A673 (cell line): ENCODE data around the gene ADAD2.

Source experiments
- EZH2 ChIP-seq: fragments of 200-600 bp; sonication (generic); IDR thresholded peaks from 2 replicates; pipeline ENCODE4 v1.6.1; 2017; ENCODE audit warnings: borderline replicate concordance, low read depth, mild to moderate bottlenecking, mixed read lengths, antibody characterized with exemption, low read length; ENCODE audit not compliant: poor library complexity, severe bottlenecking
- TF ChIP-seq, protein P1 (sequence below): fragments of 300-800, 200-600 bp; sonication (generic); conservative IDR thresholded peaks from 2 replicates; pipeline ENCODE4 v1.5.1; 2017; ENCODE audit warnings: low read depth, mild to moderate bottlenecking, antibody characterized with exemption, low read length, moderate library complexity, mixed read lengths

DNA sequence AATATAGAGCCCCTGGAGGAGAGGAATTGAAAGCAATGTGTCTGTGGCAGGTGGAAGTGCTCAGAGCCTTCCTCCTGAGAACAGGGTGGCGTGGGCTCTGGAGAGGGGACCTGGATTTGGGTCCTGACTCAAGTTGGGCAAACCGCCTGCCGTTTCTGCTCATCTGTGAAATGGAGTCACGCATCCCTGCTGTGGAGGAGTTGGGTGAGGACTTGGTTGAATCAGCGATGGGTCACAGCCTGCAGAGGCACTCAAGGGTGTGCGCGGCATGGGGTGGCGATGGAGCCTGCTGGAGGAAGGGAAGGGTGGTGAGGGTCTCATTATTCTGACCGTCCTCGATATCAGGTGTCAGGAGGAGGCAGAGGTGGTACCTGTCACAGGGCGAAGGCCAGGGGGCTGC, 3.1 kb downstream of the ADAD2 start:
- TF ChIP-seq, protein P1, sequence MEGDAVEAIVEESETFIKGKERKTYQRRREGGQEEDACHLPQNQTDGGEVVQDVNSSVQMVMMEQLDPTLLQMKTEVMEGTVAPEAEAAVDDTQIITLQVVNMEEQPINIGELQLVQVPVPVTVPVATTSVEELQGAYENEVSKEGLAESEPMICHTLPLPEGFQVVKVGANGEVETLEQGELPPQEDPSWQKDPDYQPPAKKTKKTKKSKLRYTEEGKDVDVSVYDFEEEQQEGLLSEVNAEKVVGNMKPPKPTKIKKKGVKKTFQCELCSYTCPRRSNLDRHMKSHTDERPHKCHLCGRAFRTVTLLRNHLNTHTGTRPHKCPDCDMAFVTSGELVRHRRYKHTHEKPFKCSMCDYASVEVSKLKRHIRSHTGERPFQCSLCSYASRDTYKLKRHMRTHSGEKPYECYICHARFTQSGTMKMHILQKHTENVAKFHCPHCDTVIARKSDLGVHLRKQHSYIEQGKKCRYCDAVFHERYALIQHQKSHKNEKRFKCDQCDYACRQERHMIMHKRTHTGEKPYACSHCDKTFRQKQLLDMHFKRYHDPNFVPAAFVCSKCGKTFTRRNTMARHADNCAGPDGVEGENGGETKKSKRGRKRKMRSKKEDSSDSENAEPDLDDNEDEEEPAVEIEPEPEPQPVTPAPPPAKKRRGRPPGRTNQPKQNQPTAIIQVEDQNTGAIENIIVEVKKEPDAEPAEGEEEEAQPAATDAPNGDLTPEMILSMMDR: no peak
- no peak for TF ChIP-seq EZH2
